SU-DHL-6 (cell line): ENCODE data around the gene PRDM15.

Experiments used
- H2AFZ ChIP-seq: fragments of 200-600 bp; sonication (generic); 2 replicates; pipeline ENCODE4 v1.6.1; 2014; ENCODE audit warnings: low read depth, mild to moderate bottlenecking, moderate library complexity, mixed read lengths, antibody characterized with exemption, low read length; ENCODE audit not compliant: severe bottlenecking
- H3F3A ChIP-seq: fragments of 200-600 bp; shearing (Covaris generic); 2 replicates; pipeline ENCODE4 v1.6.0; 2016; ENCODE audit warnings: antibody characterized with exemption, mild to moderate bottlenecking; ENCODE audit not compliant: insufficient read depth
- H3K27ac ChIP-seq: fragments of 200-600 bp; sonication (generic); 2 replicates; pipeline ENCODE4 v1.5.1; 2016; ENCODE audit warnings: low read depth, mild to moderate bottlenecking, low read length, moderate library complexity, mixed read lengths
- H3K27me3 ChIP-seq: fragments of 200-600 bp; sonication (generic), shearing (Covaris generic); 2 replicates; pipeline ENCODE4 v1.6.0; 2014; ENCODE audit warnings: mild to moderate bottlenecking, low read length
- H3K36me3 ChIP-seq: fragments of 200-600 bp; sonication (generic); 2 replicates; pipeline ENCODE4 v1.6.1; 2014; ENCODE audit warnings: mild to moderate bottlenecking, low read length, mixed read lengths
- H3K4me2 ChIP-seq: fragments of 300-600, 200-600 bp; shearing (Covaris generic), sonication (generic); 2 replicates; pipeline ENCODE4 v1.6.0; 2014; ENCODE audit warnings: low read length, low read depth, mild to moderate bottlenecking; ENCODE audit not compliant: poor library complexity, severe bottlenecking
- H3K4me3 ChIP-seq: fragments of 200-600 bp; sonication (generic); 2 replicates; pipeline ENCODE4 v1.5.1; 2014; ENCODE audit warnings: antibody characterized with exemption, low read length, mild to moderate bottlenecking, mixed read lengths; ENCODE audit not compliant: insufficient read depth, poor library complexity, severe bottlenecking
- H3K79me2 ChIP-seq: fragments of 200-600 bp; sonication (generic); 2 replicates; pipeline ENCODE4 v1.6.1; 2014; ENCODE audit warnings: mild to moderate bottlenecking, low read length, moderate library complexity; ENCODE audit not compliant: insufficient read depth
- H3K9ac ChIP-seq: fragments of 200-600 bp; sonication (generic); 2 replicates; pipeline ENCODE4 v1.7.0; 2014; ENCODE audit warnings: mild to moderate bottlenecking, low read length
- H3K9me2 ChIP-seq: fragments of 200-600 bp; sonication (generic); replicated peaks from 2 replicates; pipeline ENCODE4 v1.6.1; 2014; ENCODE audit warnings: low read length; ENCODE audit not compliant: insufficient read depth
- H3K9me3 ChIP-seq: fragments of 200-600 bp; sonication (generic); 2 replicates; pipeline ENCODE4 v1.6.1; 2014; ENCODE audit warnings: low read length, mixed read lengths; ENCODE audit not compliant: insufficient read depth
- H4K20me1 ChIP-seq: fragments of 200-600 bp; sonication (generic); 2 replicates; pipeline ENCODE4 v1.6.1; 2014; ENCODE audit warnings: low read depth, mild to moderate bottlenecking, antibody characterized with exemption, low read length, moderate library complexity, mixed read lengths
- CTCF ChIP-seq: fragments of 200-600 bp; sonication (generic); IDR thresholded peaks from one replicate; pipeline ENCODE4 v1.5.1; 2017; ENCODE audit warnings: antibody characterized with exemption, mild to moderate bottlenecking, low read length, moderate library complexity; ENCODE audit not compliant: insufficient read depth, poor library complexity, severe bottlenecking
- EZH2phosphoT487 ChIP-seq: fragments of 200-600 bp; sonication (generic), shearing (Covaris generic); conservative IDR thresholded peaks from 2 replicates; pipeline ENCODE4 v1.6.1; 2018; ENCODE audit warnings: mild to moderate bottlenecking, antibody characterized with exemption, low read length, moderate library complexity, mixed read lengths

Gene PRDM15

GRCh38 chr21:41913230-41913629 lies 34.1 kb upstream of the PRDM15 start:
- no peaks in the 10 kb centered on the region for H3K9me2 ChIP-seq
- H3K79me2 ChIP-seq, result no peaks in the 10 kb centered on the region
- TF ChIP-seq EZH2phosphoT487 (no peak), CTCF (no peak)
- no peak overlapping the region for H3K4me3 ChIP-seq
- no peak overlapping the region for H3K4me2 ChIP-seq
- no peaks in the 10 kb centered on the region for H3K9me3 ChIP-seq
- no peak overlapping the region for H3K9ac ChIP-seq
- H2AFZ ChIP-seq, result no peak overlapping the region
- no peaks in the 10 kb centered on the region for H3F3A ChIP-seq
- no peaks in the 10 kb centered on the region for H3K27me3 ChIP-seq
- H3K36me3 ChIP-seq, result no peaks in the 10 kb centered on the region
- no peaks in the 10 kb centered on the region for H4K20me1 ChIP-seq
- H3K27ac ChIP-seq, result no peak overlapping the region

- no peaks in the 10 kb centered on the region for H3K36me3 ChIP-seq
- H3K9ac ChIP-seq, result no peak overlapping the region
- H3K27me3 ChIP-seq, result no peaks in the 10 kb centered on the region
- H3K27ac ChIP-seq, result no peak overlapping the region
- H3K4me3 ChIP-seq, result no peak overlapping the region
- no peaks in the 10 kb centered on the region for H3K79me2 ChIP-seq
- H3K4me2 ChIP-seq, result no peak overlapping the region
- H3K9me3 ChIP-seq, result no peaks in the 10 kb centered on the region
- H3K9me2 ChIP-seq, result no peaks in the 10 kb centered on the region
- TF ChIP-seq CTCF, result no peak
- TF ChIP-seq EZH2phosphoT487, result no peak
- no peak overlapping the region for H2AFZ ChIP-seq
- no peaks in the 10 kb centered on the region for H4K20me1 ChIP-seq
- no peaks in the 10 kb centered on the region for H3F3A ChIP-seq
These were observed 29.7 kb upstream of the PRDM15 start for GRCh38 chr21:41908829-41909228.

GRCh38 chr21:41907496-41908258 lies 28.5 kb upstream of the PRDM15 start:
- Histone ChIP-seq H3K79me2 (no peaks in the 10 kb centered on the region), H4K20me1 (no peaks in the 10 kb centered on the region), H3K36me3 (no peaks in the 10 kb centered on the region), H3F3A (no peaks in the 10 kb centered on the region), H3K27ac (no peak overlapping the region), H3K27me3 (no peaks in the 10 kb centered on the region), H3K9me2 (no peaks in the 10 kb centered on the region), H3K9me3 (no peaks in the 10 kb centered on the region), H2AFZ (no peak overlapping the region), H3K4me2 (no peak overlapping the region), H3K9ac (no peak overlapping the region), H3K4me3 (no peak overlapping the region)
- no peak for TF ChIP-seq EZH2phosphoT487
- TF ChIP-seq CTCF, result no peak
